ENCODE data around the gene AQP7. TPM values are rescaled to one million over a fixed set of nuclear protein-coding genes. Genes with fewer than 3 reads are reported as not detected.
"Not testable (repeated sequence)": the region's sequence is repeated elsewhere in the genome, so short reads cannot be mapped to it uniquely, and the experiment has no call there.

Gene AQP7
- total RNA-seq, 2 donors from 2014 or later = 8.3 to 21.0 TPM

DNA sequence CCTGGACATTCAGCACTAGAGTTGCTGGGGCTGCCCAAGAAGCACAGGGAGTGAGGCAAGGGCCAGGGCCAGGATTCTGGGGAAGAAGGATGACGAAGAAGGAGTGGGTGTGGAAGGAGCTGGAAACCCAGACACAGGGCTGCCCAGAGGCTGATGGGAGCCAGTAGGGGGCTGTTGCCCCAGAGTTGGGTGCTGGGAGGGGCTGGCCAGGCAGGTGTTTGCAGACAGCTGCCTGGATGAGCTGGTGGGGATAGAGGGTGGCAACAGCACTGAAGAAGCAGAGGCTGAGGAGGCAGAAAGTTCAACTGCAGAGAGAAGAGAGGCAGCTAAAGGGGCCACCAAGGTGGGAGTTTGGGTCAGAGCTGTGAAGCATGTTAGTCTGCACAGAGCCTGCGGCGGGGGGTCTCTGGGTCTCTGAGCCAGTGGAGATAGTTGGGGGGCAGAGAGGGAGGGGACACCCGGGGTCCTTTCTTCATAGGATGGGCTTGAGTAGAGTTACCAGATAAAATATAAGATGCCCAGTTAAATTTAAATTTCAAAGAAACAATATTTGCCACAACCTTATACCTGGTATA is 2.5 kb upstream of the AQP7 start:
- intact Hi-C loops (cut with DNase I, micrococcal nuclease) = no loop called here
- no peak for ATAC-seq

GRCh38 chr9:33403941-33404787 is 1.8 kb upstream of the AQP7 start:
- intact Hi-C loops (cut with DNase I, micrococcal nuclease) = no loop called here
- ATAC-seq = no peak
- no peak for DNase-seq

More for the DNA sequence above, 2.5 kb upstream of the AQP7 start:
- no peak for DNase-seq

- intact Hi-C loops (cut with DNase I, micrococcal nuclease); DNase-seq; ATAC-seq: not testable (repeated sequence)
Measured at GRCh38 chr9:33401809-33402208, 559 bp downstream of the AQP7 start.

DNA sequence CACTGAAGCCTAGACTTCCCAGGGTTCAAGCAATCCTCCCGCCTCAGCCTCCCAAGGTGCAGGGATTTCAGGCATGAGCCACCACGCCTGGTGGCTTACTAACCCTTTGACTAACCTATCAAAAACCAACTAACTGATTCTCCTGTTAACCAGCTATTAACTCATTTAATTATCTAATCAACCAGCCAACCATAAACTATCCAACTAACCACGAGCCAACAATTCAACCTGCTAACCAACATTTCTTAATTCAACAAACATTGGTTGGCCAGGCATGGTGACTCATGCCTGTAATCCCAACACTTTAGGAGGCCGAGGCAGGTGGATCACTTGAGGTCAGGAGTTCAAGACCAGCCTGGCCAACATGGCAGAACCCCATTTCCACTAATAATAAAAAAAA is 3.3 kb downstream of the AQP7 start:
- ATAC-seq; intact Hi-C loops (cut with DNase I, micrococcal nuclease); DNase-seq: not testable (repeated sequence)

- DNase-seq; intact Hi-C loops (cut with DNase I, micrococcal nuclease); ATAC-seq: not testable (repeated sequence)
Measured at GRCh38 chr9:33397801-33398200, 4.6 kb downstream of the AQP7 start.

- peak; percentile 67 for ATAC-seq
Measured at GRCh38 chr9:33395159-33395879, 7.0 kb downstream of the AQP7 start.

GRCh38 chr9:33393986-33394385 is 8.4 kb downstream of the AQP7 start:
- DNase-seq; intact Hi-C loops (cut with DNase I, micrococcal nuclease); ATAC-seq: not testable (repeated sequence)

More at GRCh38 chr9:33395159-33395879, 7.0 kb downstream of the AQP7 start:
- intact Hi-C loops (cut with DNase I, micrococcal nuclease) = not testable (repeated sequence)
- peak; percentile 82 for DNase-seq

DNA sequence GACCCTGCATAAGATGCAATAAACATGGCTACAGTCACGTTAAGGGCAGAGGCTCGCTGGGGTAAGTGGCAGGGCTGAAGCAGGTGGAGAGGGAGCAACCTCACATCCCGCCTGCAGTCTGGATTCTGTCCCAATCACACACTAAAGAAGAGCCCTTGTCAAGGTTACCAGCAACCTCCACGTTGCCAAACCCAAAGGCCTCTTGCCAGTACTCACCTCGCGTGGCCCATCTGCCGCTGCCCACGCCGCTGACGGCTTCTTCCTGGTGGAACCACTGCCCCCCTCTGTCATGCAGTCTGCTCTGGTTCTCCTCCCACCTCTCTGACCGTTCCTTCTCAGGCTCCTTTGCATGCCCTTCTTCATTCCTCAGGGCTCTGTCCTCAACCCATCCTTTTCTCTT is 8.8 kb downstream of the AQP7 start:
- no peak for DNase-seq

DNA sequence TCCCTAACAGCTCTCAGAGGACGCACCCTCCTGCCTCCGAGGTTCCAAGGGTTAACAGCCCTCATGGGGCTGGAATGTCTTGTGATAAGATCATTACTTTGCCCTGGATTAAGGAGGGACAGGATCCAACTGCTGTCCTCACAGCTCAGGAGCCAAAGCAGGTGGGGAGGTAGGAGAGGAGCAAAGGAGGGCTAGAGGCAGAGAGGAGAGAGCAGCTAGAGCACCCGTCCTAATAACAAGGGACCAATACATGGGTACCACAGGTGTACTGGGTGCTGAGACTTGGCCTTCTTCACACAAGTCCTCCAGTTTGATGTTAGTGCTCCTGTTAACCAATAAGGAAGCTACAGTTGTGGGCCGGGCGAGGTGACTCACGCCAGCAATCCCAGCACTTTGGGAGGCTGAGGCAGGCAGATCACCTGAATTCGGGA is 9.8 kb downstream of the AQP7 start:
- ATAC-seq = peak; percentile 80
- DNase-seq = peak; percentile 37 to 45
- intact Hi-C loops (cut with DNase I, micrococcal nuclease) = not testable (repeated sequence)

More for the DNA sequence above, 8.8 kb downstream of the AQP7 start:
- intact Hi-C loops (cut with DNase I, micrococcal nuclease) = no loop called here
- no peak for ATAC-seq

DNA sequence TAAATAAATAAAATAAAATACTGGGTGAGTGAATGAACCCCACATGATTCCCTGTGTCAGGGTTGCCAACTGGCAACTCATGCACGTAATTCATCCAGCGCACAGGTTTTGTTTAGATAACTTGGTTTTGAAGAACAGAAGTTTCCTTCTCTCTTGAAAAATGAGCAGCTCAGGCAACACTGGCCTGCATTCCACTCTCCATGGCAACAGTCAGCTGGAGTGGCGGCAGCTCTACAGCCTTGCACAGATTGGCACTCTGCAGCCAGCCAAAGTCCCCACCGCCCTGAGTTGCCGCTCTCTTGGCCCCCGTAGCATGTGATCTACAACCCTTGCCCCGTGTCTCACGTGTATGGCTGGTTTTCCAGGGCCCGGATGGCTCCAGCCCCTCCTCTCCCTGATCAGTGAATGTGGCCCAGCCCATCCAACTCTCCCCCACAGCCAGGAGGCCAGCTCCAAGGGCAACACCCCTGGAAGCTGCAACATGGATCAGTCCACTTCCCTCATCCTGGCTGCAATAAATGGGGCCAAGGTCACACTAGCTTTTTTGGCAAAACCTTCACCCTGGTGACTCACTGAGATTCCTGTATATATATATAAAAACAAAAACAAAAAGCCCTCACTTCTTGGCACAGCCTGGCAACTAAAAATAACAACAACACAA is 11.1 kb downstream of the AQP7 start:
- DNase-seq = peak; percentile 62 to 80
- intact Hi-C loops (cut with DNase I, micrococcal nuclease) = not testable (repeated sequence)
- ATAC-seq = peak; percentile 56

DNA sequence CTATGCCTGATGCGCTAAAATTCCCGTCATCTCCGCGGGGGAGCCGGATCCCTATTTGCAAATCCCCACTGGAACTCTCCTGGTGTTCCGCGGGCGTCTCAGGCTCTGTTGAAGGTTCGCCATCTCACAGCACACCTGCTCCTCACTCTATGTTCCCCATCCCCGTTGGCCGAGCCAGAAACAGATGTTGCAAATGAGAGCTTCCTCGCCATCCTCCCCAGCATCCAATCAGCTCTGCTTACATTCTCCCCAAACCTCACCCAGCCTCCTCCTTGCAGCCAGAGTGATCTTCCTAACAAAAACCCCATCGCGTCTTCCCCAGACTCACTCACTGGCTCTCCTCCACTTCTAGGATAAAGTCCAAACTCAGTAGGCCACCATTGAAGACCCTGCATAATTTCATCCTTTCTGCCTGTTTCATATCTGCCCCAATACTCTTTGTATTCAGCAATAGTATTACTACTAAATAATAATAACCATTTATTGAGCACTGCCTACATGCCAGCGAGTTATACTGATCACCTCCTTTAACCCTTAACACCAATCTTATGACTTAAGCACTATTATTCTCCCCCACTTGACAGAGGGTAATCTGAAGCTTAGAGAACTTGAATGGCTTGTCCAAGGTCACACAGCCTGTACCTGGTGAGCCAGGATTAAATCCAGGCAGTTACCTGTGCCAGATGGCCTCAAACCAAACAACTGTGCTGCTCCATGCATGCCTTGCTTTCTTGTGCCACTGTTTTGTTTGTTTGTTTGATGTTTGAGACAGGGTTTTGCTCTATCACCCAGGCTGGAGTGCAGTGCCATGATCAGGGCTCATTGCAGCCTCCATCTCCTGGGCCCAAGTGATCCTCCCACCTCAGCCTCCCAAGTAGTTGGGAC is 14.0 kb downstream of the AQP7 start:
- intact Hi-C loops (cut with DNase I, micrococcal nuclease) = no loop called here
- ATAC-seq = no peak

DNA sequence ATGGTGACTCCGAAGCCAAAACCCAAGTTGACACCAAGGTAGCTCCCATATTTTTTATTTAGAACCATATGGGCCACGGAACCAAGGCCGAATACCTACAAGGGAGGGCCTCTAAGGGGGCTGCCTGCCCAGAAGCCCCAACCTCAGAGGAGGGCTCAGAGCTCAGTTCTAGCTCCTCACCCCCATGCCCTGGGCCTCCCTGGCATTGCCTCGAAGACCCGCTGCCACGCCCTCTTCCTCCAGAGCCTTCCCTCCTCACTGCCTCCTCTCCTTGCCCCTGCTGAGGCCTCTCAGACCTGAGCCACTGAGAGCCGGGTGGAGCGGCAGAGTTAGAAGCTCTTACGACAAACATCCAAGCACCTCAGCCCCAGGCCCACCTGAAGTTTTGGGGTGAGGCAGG is 15.4 kb downstream of the AQP7 start:
- intact Hi-C loops (cut with DNase I, micrococcal nuclease); DNase-seq; ATAC-seq: not testable (repeated sequence)

More for the DNA sequence above, 14.0 kb downstream of the AQP7 start:
- no peak for DNase-seq

- intact Hi-C loops (cut with DNase I, micrococcal nuclease); DNase-seq; ATAC-seq: not testable (repeated sequence)
Measured at GRCh38 chr9:33386641-33386996, 15.7 kb downstream of the AQP7 start.

- ATAC-seq; intact Hi-C loops (cut with DNase I, micrococcal nuclease): not testable (repeated sequence)
Measured at GRCh38 chr9:33385979-33386640, 16.3 kb downstream of the AQP7 start.

DNA sequence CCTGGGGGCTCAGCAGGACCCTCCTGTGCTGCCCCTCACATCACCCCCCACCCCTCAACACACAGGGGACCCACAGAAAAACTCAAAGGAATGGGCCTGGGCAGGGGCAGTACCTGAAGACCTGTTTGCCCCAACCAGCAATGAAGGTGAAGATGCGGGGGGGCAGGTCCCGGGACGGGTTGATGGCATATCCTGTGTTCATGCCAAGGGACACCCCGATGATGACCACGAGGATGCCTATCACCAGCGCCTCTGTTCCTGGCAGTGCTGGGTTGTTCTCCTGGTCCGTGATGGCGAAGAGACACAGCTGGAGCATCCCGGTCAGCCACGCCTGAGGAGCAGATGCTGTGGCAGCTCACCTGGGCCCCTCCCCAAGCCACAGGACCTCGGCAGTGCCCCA is 16.8 kb downstream of the AQP7 start:
- ATAC-seq; intact Hi-C loops (cut with DNase I, micrococcal nuclease); DNase-seq: not testable (repeated sequence)

More at GRCh38 chr9:33385979-33386640, 16.3 kb downstream of the AQP7 start:
- DNase-seq = not testable (repeated sequence)

DNA sequence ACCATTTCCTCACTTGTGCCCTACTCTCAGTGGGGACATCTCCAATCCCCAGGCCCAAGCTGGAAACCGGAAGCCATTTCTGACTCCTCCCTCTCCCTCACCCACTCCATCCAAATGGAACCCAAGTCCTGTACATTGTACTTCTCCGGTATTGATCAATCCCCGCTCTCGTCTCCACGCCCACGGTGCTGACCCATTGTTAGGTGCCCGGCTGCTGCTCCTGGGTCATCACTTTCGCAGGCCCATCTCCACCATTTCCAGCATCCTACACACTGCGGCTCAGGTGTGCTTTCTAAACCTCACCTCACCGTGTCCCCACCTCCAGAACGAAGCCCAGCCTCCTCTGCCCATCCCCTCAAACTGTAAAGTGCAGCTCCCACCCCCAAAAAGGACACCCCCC is 19.0 kb downstream of the AQP7 start:
- ATAC-seq; intact Hi-C loops (cut with DNase I, micrococcal nuclease): not testable (repeated sequence)

GRCh38 chr9:33382397-33382796 is 20.0 kb downstream of the AQP7 start:
- DNase-seq; intact Hi-C loops (cut with DNase I, micrococcal nuclease); ATAC-seq: not testable (repeated sequence)

More for the DNA sequence above, 19.0 kb downstream of the AQP7 start:
- not testable (repeated sequence) for DNase-seq

Data from left colon (tissue), 2 donors.